Peyer's patch (tissue), 4 donors: ENCODE measurements around the gene GMPR2. TPM values are rescaled to one million over a fixed set of nuclear protein-coding genes. Genes with fewer than 3 reads are reported as not detected.
"Not testable (repeated sequence)": the region's sequence is repeated elsewhere in the genome, so short reads cannot be mapped to it uniquely, and the experiment has no call there.

Experiments used
- DNase-seq, 3 donors: peaks; one replicate each; pipeline ENCODE4 v3.0.0-alpha.2; 2017 to 2019
- H3K27ac ChIP-seq, 4 donors: fragments of 200-600 bp; sonication (generic); one replicate each; pipeline ENCODE4 v1.5.1; 2016 to 2019
- H3K27me3 ChIP-seq, 2 donors: fragments of 200-600 bp; sonication (generic); one replicate each; pipeline ENCODE4 v1.5.1; 2019
- H3K36me3 ChIP-seq, 3 donors: fragments of 200-600 bp; sonication (generic); one replicate each; pipeline ENCODE4 v1.5.1; 2016 to 2019
- H3K4me1 ChIP-seq, 4 donors: fragments of 200-600 bp; sonication (generic); one replicate each; pipeline ENCODE4 v1.5.1; 2016 to 2019
- H3K4me3 ChIP-seq, 4 donors: fragments of 200-600 bp; sonication (generic); 1 replicate in 3 of 4; 2 replicates in 1 of 4; pipeline ENCODE4 v1.5.1; 2016 to 2019; ENCODE audit warnings: mild to moderate bottlenecking in 1 of 4
- H3K9me3 ChIP-seq, 4 donors: fragments of 200-600 bp; sonication (generic); one replicate each; pipeline ENCODE4 v1.5.1; 2016 to 2019; ENCODE audit warnings: mild to moderate bottlenecking in 1 of 4
- POLR2A ChIP-seq, 2 donors: fragments of 450-650 bp; IDR thresholded peaks; one replicate each; pipeline ENCODE4 v1.5.1; 2017; ENCODE audit warnings: antibody characterized with exemption in 2 of 2, mild to moderate bottlenecking in 2 of 2, moderate library complexity in 2 of 2
- total RNA-seq, 4 donors: library from RNA; depleted of rRNA; stranded (reverse); fragments of >200 nt; gene quantifications; one replicate each; pipeline ENCODE4 v1.1.0, GENCODE V29; 2016
- TF ChIP-seq, protein P1 (sequence below), 6 experiments: fragments of 450-650 bp in 4 of 6; fragments of 200-600 bp in 2 of 6; sonication (generic) in 1 of 6; IDR thresholded peaks; one replicate each; pipeline ENCODE4 v1.5.1; 2017 to 2019; ENCODE audit warnings: antibody characterized with exemption in 6 of 6, mild to moderate bottlenecking in 3 of 6, moderate library complexity in 1 of 6

Gene GMPR2
- total RNA-seq, 4 donors from 2014 or later: 52.7 to 59.4 (median 55.3) TPM

- peak; percentile 87 to 95 (median 91) for DNase-seq
- Histone ChIP-seq H3K27me3 (no peaks in the 10 kb centered on the region), H3K4me3 (peak within 1 kb of the TSS; percentile 79 to 98 (median 88)), H3K4me1 (peaks cover 2 to 38% (median 9%) of the 10 kb centered on the region in 4 donors), H3K36me3 (peaks cover 0 to 18% (median 0%) of the 10 kb centered on the region in 3 donors), H3K27ac (peak within 1 kb of the TSS; percentile 96 to 99 (median 96)), H3K9me3 (no peaks in the 10 kb centered on the region)
- TF ChIP-seq POLR2A (IDR thresholded peaks at IDR 0.05): peak; percentile 76 to 91
- TF ChIP-seq, protein P1, sequence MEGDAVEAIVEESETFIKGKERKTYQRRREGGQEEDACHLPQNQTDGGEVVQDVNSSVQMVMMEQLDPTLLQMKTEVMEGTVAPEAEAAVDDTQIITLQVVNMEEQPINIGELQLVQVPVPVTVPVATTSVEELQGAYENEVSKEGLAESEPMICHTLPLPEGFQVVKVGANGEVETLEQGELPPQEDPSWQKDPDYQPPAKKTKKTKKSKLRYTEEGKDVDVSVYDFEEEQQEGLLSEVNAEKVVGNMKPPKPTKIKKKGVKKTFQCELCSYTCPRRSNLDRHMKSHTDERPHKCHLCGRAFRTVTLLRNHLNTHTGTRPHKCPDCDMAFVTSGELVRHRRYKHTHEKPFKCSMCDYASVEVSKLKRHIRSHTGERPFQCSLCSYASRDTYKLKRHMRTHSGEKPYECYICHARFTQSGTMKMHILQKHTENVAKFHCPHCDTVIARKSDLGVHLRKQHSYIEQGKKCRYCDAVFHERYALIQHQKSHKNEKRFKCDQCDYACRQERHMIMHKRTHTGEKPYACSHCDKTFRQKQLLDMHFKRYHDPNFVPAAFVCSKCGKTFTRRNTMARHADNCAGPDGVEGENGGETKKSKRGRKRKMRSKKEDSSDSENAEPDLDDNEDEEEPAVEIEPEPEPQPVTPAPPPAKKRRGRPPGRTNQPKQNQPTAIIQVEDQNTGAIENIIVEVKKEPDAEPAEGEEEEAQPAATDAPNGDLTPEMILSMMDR (IDR thresholded peaks at IDR 0.05): no peak
Measured at GRCh38 chr14:24195186-24196070, 37.3 kb upstream of the GMPR2 start, which contains the start of gene TM9SF1. Gene TM9SF1 (minus strand): TSS chr14:24195441. CDS start chr14:24195019, 422 bp downstream.

DNA sequence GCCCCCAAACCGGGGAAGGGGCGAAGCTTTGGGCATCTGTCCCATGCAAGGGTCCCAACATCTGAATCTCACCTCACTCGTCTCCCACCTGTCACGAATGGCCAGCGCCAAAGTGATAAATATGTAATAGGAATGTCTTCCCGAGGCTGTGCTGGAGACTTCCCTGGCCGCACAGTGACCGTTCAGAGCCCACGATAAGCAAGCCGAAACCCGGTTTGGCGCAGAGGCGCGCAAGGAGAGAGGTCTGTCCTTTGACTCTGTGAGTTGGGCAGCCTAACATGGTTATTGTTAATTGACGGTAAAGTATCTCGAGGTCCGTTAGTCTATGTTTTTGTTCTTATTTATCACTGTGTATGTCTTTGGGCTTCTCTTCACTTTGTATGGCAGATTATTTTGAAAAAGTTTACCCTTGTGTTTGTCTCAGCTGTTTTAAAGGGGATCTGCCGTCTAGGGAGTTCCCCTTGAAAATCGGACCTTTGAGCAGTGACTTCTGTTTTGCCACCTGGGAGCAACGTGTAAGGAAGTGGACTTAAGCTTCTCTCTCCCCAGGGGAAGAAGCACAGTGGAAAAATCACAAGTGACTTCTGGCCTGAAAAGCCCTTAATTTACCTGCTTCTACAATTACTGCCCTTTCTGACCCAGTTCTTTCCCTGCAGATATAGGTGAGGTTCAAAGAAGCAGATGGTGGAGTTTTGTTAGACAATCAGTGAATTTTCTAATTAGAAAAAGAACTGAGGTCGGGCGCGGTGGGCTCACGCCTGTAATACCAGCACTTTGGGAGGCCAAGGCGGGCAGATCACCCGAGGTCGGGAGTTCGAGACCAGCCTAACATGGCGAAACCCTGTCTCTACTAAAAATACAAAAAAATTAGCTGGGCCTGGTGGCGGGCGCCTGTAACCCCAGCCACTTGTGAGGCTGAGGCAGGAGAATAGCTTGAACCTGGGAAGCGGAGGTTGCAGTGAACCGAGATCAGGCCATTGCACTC lies 36.4 kb upstream of the GMPR2 start:
- Histone ChIP-seq H3K4me3 (peak overlapping the region; percentile 79 to 98 (median 88)), H3K9me3 (no peaks in the 10 kb centered on the region), H3K27me3 (no peaks in the 10 kb centered on the region), H3K4me1 (peaks cover 2 to 38% (median 9%) of the 10 kb centered on the region in 4 donors), H3K36me3 (peaks cover 0 to 27% (median 0%) of the 10 kb centered on the region in 3 donors), H3K27ac (peak overlapping the region; percentile 96 to 99 (median 96))
- TF ChIP-seq POLR2A (IDR thresholded peaks at IDR 0.05): peak; percentile 19 to 44
- TF ChIP-seq, protein P1 (IDR thresholded peaks at IDR 0.05): peak in 1 of 6 experiments; percentile 9
- no peak for DNase-seq

DNA sequence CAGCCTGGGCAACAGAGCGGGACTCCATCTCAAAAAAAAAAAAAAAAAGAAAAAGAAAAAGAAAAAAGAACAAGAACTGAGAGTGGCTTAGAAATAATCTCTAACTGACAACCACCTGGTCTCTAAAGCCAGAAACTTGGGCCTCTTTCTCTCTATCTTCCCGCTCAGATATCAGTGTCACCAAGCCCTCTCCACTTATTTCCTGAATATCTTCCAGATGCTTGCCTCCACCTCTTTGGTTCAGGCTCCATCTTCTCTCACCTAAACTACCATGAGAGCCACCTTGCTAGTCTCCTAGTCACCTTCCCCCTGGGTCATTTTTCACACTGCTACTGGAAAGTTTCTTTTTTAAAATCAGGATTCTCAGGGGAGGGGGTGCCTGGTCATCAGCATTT lies 35.7 kb upstream of the GMPR2 start:
- no peak for TF ChIP-seq POLR2A (IDR thresholded peaks at IDR 0.05)
- TF ChIP-seq, protein P1 (IDR thresholded peaks at IDR 0.05): no peak
- Histone ChIP-seq H3K4me3 (peak overlapping the region in 2 of 4 donors; percentile 97 to 98), H3K27ac (peak overlapping the region in 2 of 4 donors; percentile 96 to 97), H3K9me3 (no peaks in the 10 kb centered on the region), H3K27me3 (no peaks in the 10 kb centered on the region), H3K4me1 (peaks cover 2 to 38% (median 9%) of the 10 kb centered on the region in 4 donors), H3K36me3 (peaks cover 0 to 27% (median 0%) of the 10 kb centered on the region in 3 donors)
- DNase-seq: no peak

DNA sequence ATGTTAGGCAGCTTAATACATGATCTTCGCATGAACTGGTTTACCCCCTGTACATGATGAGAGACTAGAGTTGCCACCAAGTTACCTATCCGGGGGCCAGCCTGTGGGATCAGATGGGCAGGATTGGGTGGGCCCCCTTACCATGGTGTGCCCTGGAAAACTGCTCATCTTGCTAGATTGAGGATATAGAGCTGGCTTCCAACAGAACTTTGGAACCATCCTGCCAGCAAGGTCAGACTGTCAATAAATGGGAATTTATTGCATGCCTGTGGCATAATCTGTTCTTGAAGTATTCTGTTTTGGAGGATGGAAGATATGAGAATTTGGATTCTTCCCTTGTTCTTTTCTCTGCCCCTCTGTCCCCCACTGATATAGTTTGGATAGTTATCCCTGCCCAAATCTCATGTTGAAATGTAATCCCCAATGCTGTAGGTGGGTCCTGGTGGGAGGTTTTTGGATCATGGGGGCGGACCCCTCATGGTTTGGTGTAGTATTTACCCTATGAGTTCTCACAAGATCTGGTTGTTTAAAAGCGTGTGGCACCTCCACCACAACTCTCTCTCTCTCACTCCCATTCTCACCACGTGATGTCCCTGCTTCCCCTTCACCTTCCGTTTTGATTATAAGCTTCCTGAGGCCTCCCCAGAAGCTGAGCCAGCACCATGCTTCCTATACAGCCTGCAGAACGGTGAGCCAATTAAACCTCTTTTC lies 33.8 kb upstream of the GMPR2 start:
- Histone ChIP-seq H3K4me1 (peaks cover 2 to 38% (median 9%) of the 10 kb centered on the region in 4 donors), H3K4me3 (no peak overlapping the region), H3K27me3 (no peaks in the 10 kb centered on the region), H3K36me3 (peaks cover 0 to 27% (median 0%) of the 10 kb centered on the region in 3 donors), H3K27ac (peak overlapping the region in 3 of 4 donors; percentile 4 to 76 (median 40)), H3K9me3 (no peaks in the 10 kb centered on the region)
- TF ChIP-seq, protein P1 (IDR thresholded peaks at IDR 0.05): no peak
- TF ChIP-seq POLR2A (IDR thresholded peaks at IDR 0.05): no peak
- no peak for DNase-seq

GRCh38 chr14:24202538-24202937 lies 30.2 kb upstream of the GMPR2 start:
- DNase-seq, H3K27me3 ChIP-seq, H3K4me3 ChIP-seq, H3K27ac ChIP-seq, H3K9me3 ChIP-seq: not testable (repeated sequence)
- peaks cover 0 to 15% (median 0%) of the 10 kb centered on the region in 4 donors for H3K4me1 ChIP-seq
- H3K36me3 ChIP-seq: peaks cover 0 to 49% (median 0%) of the 10 kb centered on the region in 3 donors

DNA sequence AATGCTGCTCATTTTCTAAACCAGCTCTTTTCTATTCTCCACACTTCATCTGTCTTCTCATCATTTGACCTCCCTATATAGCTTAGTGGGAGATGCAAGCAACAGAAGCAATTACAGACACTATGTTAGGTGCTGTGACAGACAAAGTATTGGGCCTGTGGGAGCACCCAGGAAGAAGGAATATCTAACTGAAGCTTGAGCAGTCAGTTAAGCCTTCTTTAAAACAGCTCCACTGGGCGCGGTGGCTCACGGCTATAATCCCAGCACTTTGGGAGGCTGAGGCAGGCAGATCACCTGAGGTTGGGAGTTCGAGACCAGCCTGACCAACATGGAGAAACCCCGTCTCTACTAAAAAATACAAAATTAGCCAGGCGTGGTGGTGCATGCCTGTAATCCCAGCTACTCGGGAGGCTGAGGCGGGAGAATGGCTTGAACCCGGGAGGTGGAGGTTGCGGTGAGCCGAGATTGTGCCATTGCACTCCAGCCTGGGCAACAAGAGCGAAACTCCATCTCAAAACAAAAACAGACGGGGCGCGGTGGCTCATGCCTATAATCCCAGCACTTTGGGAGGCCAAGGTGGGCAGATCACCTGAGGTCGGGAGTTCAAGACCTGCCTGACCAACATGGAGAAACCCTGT lies 29.4 kb upstream of the GMPR2 start:
- DNase-seq, H3K9me3 ChIP-seq, H3K4me3 ChIP-seq, H3K27ac ChIP-seq, H3K27me3 ChIP-seq, H3K4me1 ChIP-seq: not testable (repeated sequence)
- peaks cover 0 to 56% (median 0%) of the 10 kb centered on the region in 3 donors for H3K36me3 ChIP-seq
